Neural crest cell (in vitro differentiated cells): ENCODE results near the gene KCNK18. TPM values are rescaled to one million over a fixed set of nuclear protein-coding genes. Genes with fewer than 3 reads are reported as not detected.

ENCODE experiments used
- DNase-seq: peaks from one replicate; pipeline ENCODE4 v3.0.0; 2021; ENCODE audit warnings: low read depth, mixed read lengths, low spot score
- H3K27ac Mint-ChIP-seq: one replicate; pipeline ENCODE4 v1.8.0; 2021; ENCODE audit warnings: mild to moderate bottlenecking, mixed read lengths; ENCODE audit not compliant: unreplicated experiment
- H3K27me3 Mint-ChIP-seq: 2 replicates; pipeline ENCODE4 v1.8.0; 2021; ENCODE audit warnings: low read depth, mild to moderate bottlenecking, mixed read lengths
- H3K36me3 Mint-ChIP-seq: 2 replicates; pipeline ENCODE4 v1.8.0; 2021; ENCODE audit warnings: low read depth, mild to moderate bottlenecking, mixed read lengths
- H3K4me1 Mint-ChIP-seq: 2 replicates; pipeline ENCODE4 v1.8.0; 2021; ENCODE audit warnings: mixed read lengths
- H3K4me3 Mint-ChIP-seq: one replicate; pipeline ENCODE4 v1.8.0; 2021; ENCODE audit warnings: mild to moderate bottlenecking, mixed read lengths
- H3K9me3 Mint-ChIP-seq: 2 replicates; pipeline ENCODE4 v1.8.0; 2021; ENCODE audit warnings: mixed read lengths
- total RNA-seq: library from RNA; stranded (reverse); gene quantifications from 2 replicates; pipeline ENCODE4 v1.2.1, GENCODE V29; 2021
- TF ChIP-seq, protein P1 (sequence below): fragments of 200-600 bp; sonication (generic); conservative IDR thresholded peaks from 2 replicates; pipeline ENCODE4 v1.5.0; 2021; ENCODE audit warnings: antibody characterized with exemption, mild to moderate bottlenecking

KCNK18 gene
- total RNA-seq, 1 donor from 2014 or later = not detected

DNA sequence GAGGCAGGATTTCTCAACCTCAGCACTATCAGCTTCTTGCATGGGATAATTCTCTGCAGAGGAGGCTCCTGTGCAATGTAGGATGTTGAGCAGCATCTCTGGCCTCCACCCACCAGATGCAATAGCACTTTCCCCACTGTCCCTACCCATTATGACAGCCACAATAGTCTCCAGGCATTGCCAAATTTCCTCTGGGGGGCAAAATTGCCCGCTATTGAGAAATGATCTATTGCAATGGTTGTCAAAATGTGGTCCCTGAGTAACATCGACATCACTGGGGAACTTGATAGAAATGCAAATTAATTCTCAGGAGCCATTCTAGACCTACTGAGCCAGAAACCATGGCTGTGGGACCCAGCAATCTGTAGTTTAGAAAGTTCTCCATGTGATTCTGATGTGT, 7.0 kb downstream of the KCNK18 start:
- Mint-ChIP-seq H3K9me3 (peaks cover 2% of the 10 kb centered on the region), H3K36me3 (no peaks in the 10 kb centered on the region), H3K27ac (no peak overlapping the region), H3K4me3 (no peak overlapping the region), H3K4me1 (no peaks in the 10 kb centered on the region), H3K27me3 (peaks cover 7% of the 10 kb centered on the region)
- no peak for DNase-seq
- TF ChIP-seq, protein P1, sequence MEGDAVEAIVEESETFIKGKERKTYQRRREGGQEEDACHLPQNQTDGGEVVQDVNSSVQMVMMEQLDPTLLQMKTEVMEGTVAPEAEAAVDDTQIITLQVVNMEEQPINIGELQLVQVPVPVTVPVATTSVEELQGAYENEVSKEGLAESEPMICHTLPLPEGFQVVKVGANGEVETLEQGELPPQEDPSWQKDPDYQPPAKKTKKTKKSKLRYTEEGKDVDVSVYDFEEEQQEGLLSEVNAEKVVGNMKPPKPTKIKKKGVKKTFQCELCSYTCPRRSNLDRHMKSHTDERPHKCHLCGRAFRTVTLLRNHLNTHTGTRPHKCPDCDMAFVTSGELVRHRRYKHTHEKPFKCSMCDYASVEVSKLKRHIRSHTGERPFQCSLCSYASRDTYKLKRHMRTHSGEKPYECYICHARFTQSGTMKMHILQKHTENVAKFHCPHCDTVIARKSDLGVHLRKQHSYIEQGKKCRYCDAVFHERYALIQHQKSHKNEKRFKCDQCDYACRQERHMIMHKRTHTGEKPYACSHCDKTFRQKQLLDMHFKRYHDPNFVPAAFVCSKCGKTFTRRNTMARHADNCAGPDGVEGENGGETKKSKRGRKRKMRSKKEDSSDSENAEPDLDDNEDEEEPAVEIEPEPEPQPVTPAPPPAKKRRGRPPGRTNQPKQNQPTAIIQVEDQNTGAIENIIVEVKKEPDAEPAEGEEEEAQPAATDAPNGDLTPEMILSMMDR = no peak

DNA sequence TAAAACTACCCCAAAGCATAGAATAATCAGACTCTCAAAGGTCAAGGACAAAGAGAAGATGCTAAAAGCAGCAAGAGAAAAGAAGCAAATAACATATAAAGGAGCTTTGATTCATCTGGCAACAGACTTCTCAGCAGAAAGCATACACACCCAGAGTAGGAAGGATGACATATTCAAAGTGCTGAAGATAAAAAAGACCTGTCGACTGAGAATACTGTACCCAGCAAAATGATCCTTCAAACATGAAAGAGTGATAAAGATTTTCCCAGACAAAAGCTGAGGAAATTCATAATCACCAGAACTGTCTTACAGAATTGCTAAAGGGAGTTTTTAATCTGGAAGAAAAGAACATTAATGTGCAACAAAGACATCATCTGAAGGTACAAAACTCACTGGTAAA, 14.9 kb downstream of the KCNK18 start:
- Mint-ChIP-seq H3K9me3 (peaks cover 3% of the 10 kb centered on the region), H3K36me3 (no peaks in the 10 kb centered on the region), H3K27ac (no peak overlapping the region), H3K4me3 (no peak overlapping the region), H3K27me3 (peaks cover 80% of the 10 kb centered on the region), H3K4me1 (no peaks in the 10 kb centered on the region)
- TF ChIP-seq, protein P1 = no peak
- no peak for DNase-seq

DNA sequence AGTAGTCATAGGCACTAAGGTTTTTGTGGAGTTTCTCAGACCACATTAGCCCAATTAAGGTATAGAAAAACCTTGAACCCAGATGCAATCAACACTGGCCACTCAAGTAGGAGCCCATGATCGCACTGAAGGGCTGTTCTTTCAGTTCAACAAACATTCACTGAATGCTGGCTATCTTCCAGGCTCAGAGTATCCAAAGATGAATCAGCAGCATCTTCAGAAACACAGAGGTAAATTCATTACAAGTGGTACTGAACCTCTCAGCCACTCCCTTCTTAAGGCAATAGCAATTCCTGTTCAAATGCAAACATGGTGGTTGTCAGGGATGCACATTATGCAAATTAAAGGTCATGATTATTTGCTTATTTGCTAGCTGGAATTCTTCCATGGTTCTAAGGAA, 17.1 kb downstream of the KCNK18 start:
- H3K27ac Mint-ChIP-seq = no peak overlapping the region
- TF ChIP-seq, protein P1 = no peak
- no peak overlapping the region for H3K4me3 Mint-ChIP-seq
- peaks cover 3% of the 10 kb centered on the region for H3K9me3 Mint-ChIP-seq
- no peaks in the 10 kb centered on the region for H3K36me3 Mint-ChIP-seq
- no peak for DNase-seq
- no peaks in the 10 kb centered on the region for H3K4me1 Mint-ChIP-seq
- peaks cover 84% of the 10 kb centered on the region for H3K27me3 Mint-ChIP-seq

DNA sequence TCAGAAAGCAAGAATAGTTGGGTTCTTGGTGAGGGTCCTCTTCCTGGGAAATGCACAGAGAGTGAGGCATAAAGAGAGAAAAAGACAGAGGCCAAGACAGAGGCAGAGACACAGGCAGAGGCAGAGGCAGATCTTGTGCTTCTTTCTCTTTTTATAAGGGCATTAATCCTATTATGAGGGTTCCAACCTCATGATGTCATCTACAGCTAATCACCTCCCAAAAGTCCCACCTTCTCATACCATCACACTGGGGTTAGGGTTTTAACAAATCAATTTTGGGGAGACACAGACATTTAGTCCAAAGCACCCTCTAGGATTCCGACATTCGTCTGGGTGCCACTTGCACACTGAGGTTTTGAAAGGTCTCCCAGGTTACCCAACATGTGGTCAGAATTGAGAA, 17.8 kb downstream of the KCNK18 start:
- DNase-seq = no peak
- H3K27me3 Mint-ChIP-seq = peaks cover 78% of the 10 kb centered on the region
- peaks cover 3% of the 10 kb centered on the region for H3K9me3 Mint-ChIP-seq
- H3K36me3 Mint-ChIP-seq = no peaks in the 10 kb centered on the region
- TF ChIP-seq, protein P1 = no peak
- H3K4me1 Mint-ChIP-seq = no peaks in the 10 kb centered on the region
- peak overlapping the region; percentile 10 for H3K4me3 Mint-ChIP-seq
- H3K27ac Mint-ChIP-seq = no peak overlapping the region

DNA sequence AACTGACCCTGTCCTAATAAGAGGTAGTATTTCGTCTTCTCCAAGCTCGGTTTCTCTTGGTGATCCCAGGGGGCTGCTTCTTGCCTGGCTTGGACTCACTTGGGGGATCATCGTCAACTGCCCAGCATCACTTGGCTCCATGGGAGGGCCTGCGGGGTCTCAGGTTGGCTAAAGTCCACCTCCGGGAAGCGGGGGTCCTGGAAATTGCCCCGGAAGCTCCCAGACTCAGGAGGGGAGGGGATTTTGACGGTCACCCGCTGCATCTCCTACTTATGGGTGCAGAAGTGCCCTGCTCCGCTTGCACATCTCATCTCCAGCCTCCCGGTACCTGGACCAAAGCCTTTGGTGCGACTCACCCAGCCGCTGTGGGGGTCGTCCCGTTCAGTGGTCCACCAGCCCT, 18.7 kb downstream of the KCNK18 start:
- H3K27ac Mint-ChIP-seq = no peak overlapping the region
- H3K4me1 Mint-ChIP-seq = peaks cover 6% of the 10 kb centered on the region
- no peaks in the 10 kb centered on the region for H3K36me3 Mint-ChIP-seq
- peak overlapping the region; percentile 47 for H3K4me3 Mint-ChIP-seq
- DNase-seq = no peak
- peaks cover 76% of the 10 kb centered on the region for H3K27me3 Mint-ChIP-seq
- H3K9me3 Mint-ChIP-seq = peaks cover 3% of the 10 kb centered on the region
- TF ChIP-seq, protein P1 = no peak
